ENCODE measurements around the gene CST11.

CST11 gene

GRCh38 chr20:23492292-23492691 lies 39.6 kb upstream of the CST11 start:
- peaks cover 0 to 3% of the 10 kb centered on the region in 2 donors for H3K9me3 ChIP-seq (replicated peaks in 1 of 2; ENCODE audit: control insufficient read depth in 2 of 2, insufficient read depth in 1 of 2, low read depth in 1 of 2, low read length in 2 of 2)
- no peak overlapping the region for H3K23ac ChIP-seq (ENCODE audit: low read depth, low read length, poor library complexity)

GRCh38 chr20:23490817-23491216 lies 38.1 kb upstream of the CST11 start, which contains the start of gene CST8:
Gene CST8, plus strand, starts transcription at chr20:23491117. Its CDS starts 551 bp downstream, at chr20:23491668.
- Histone ChIP-seq H3K23ac (ENCODE audit: low read depth, low read length, poor library complexity) (peak within 1 kb of the TSS; percentile 34), H3K4me1 (ENCODE audit: control insufficient read depth in 2 of 2, insufficient read depth in 1 of 2, low read depth in 1 of 2, low read length in 2 of 2) (peaks cover 0 to 2% of the 10 kb centered on the region in 2 donors), H2AK5ac (ENCODE audit: low read depth, low read length) (peak within 1 kb of the TSS; percentile 3), H4K91ac (ENCODE audit: low read depth, low read length, poor library complexity) (no peak within 1 kb of the TSS), H3K27ac (replicated peaks; ENCODE audit: low read length) (no peak within 1 kb of the TSS), H2BK5ac (ENCODE audit: low read length) (no peak within 1 kb of the TSS), H2BK15ac (ENCODE audit: low read length) (no peak within 1 kb of the TSS), H3K14ac (ENCODE audit: low read length) (no peak within 1 kb of the TSS), H2AFZ (ENCODE audit: low read length) (no peak within 1 kb of the TSS), H3K9me3 (replicated peaks in 1 of 2; ENCODE audit: control insufficient read depth in 2 of 2, insufficient read depth in 1 of 2, low read depth in 1 of 2, low read length in 2 of 2) (peaks cover 0 to 1% of the 10 kb centered on the region in 2 donors), H3K4me2 (ENCODE audit: insufficient read depth, low read length, poor library complexity, severe bottlenecking) (no peak within 1 kb of the TSS), H3K4me3 (ENCODE audit: low read length in 2 of 2) (no peak within 1 kb of the TSS), H3K4ac (ENCODE audit: low read length) (no peak within 1 kb of the TSS), H4K8ac (ENCODE audit: low read depth, low read length) (no peak within 1 kb of the TSS), H3K9ac (ENCODE audit: low read depth, low read length, poor library complexity) (no peak within 1 kb of the TSS), H3K79me1 (ENCODE audit: low read depth, low read length) (no peaks in the 10 kb centered on the region), H3K18ac (ENCODE audit: low read length) (peak within 1 kb of the TSS; percentile 49), H2BK120ac (ENCODE audit: low read depth, low read length) (no peak within 1 kb of the TSS), H3K36me3 (replicated peaks in 1 of 2; ENCODE audit: control insufficient read depth in 2 of 2, insufficient read depth in 2 of 2, low read length in 2 of 2) (no peaks in the 10 kb centered on the region), H2BK12ac (ENCODE audit: low read length) (no peak within 1 kb of the TSS), H3K27me3 (ENCODE audit: control insufficient read depth in 3 of 3, insufficient read depth in 3 of 3, low read depth in 1 of 3, low read length in 3 of 3) (no peaks in the 10 kb centered on the region)
- DNase-seq (ENCODE audit: low spot score): no peak
- no CpG with 5 or more reads among the region's 5 CpGs for WGBS, 2 donors (ENCODE audit: extremely low coverage in 2 of 2, insufficient read length in 2 of 2, insufficient replicate concordance in 1 of 2)

More at GRCh38 chr20:23492292-23492691, 39.6 kb upstream of the CST11 start:
- Histone ChIP-seq H3K4me3 (ENCODE audit: low read length in 2 of 2) (no peak overlapping the region), H3K4me2 (ENCODE audit: insufficient read depth, low read length, poor library complexity, severe bottlenecking) (no peak overlapping the region), H2BK5ac (ENCODE audit: low read length) (no peak overlapping the region), H4K91ac (ENCODE audit: low read depth, low read length, poor library complexity) (no peak overlapping the region), H3K79me1 (ENCODE audit: low read depth, low read length) (no peaks in the 10 kb centered on the region), H2BK15ac (ENCODE audit: low read length) (no peak overlapping the region), H3K27me3 (ENCODE audit: control insufficient read depth in 3 of 3, insufficient read depth in 3 of 3, low read depth in 1 of 3, low read length in 3 of 3) (no peaks in the 10 kb centered on the region), H3K9ac (ENCODE audit: low read depth, low read length, poor library complexity) (no peak overlapping the region), H3K18ac (ENCODE audit: low read length) (no peak overlapping the region), H3K14ac (ENCODE audit: low read length) (no peak overlapping the region), H3K4ac (ENCODE audit: low read length) (no peak overlapping the region), H2AFZ (ENCODE audit: low read length) (no peak overlapping the region), H2BK120ac (ENCODE audit: low read depth, low read length) (no peak overlapping the region), H3K36me3 (replicated peaks in 1 of 2; ENCODE audit: control insufficient read depth in 2 of 2, insufficient read depth in 2 of 2, low read length in 2 of 2) (no peaks in the 10 kb centered on the region), H4K8ac (ENCODE audit: low read depth, low read length) (no peak overlapping the region), H3K27ac (replicated peaks; ENCODE audit: low read length) (no peak overlapping the region), H2AK5ac (ENCODE audit: low read depth, low read length) (no peak overlapping the region), H3K4me1 (ENCODE audit: control insufficient read depth in 2 of 2, insufficient read depth in 1 of 2, low read depth in 1 of 2, low read length in 2 of 2) (peaks cover 0 to 2% of the 10 kb centered on the region in 2 donors), H2BK12ac (ENCODE audit: low read length) (no peak overlapping the region)
- DNase-seq (ENCODE audit: low spot score): no peak

GRCh38 chr20:23488996-23489395 lies 36.3 kb upstream of the CST11 start:
- H2BK15ac ChIP-seq (ENCODE audit: low read length): no peak overlapping the region
- H3K27me3 ChIP-seq (ENCODE audit: control insufficient read depth in 3 of 3, insufficient read depth in 3 of 3, low read depth in 1 of 3, low read length in 3 of 3): no peaks in the 10 kb centered on the region
- H3K23ac ChIP-seq (ENCODE audit: low read depth, low read length, poor library complexity): no peak overlapping the region
- no peak overlapping the region for H2AFZ ChIP-seq (ENCODE audit: low read length)
- no CpG with 5 or more reads among the region's 3 CpGs for WGBS, 2 donors (ENCODE audit: extremely low coverage in 2 of 2, insufficient read length in 2 of 2, insufficient replicate concordance in 1 of 2)
- H2AK5ac ChIP-seq (ENCODE audit: low read depth, low read length): no peak overlapping the region
- H3K36me3 ChIP-seq (replicated peaks in 1 of 2; ENCODE audit: control insufficient read depth in 2 of 2, insufficient read depth in 2 of 2, low read length in 2 of 2): no peaks in the 10 kb centered on the region
- H4K91ac ChIP-seq (ENCODE audit: low read depth, low read length, poor library complexity): no peak overlapping the region
- H4K8ac ChIP-seq (ENCODE audit: low read depth, low read length): no peak overlapping the region
- no peak overlapping the region for H3K18ac ChIP-seq (ENCODE audit: low read length)
- no peak overlapping the region for H2BK12ac ChIP-seq (ENCODE audit: low read length)
- no peak overlapping the region for H3K4me3 ChIP-seq (ENCODE audit: low read length in 2 of 2)
- no peak for DNase-seq (ENCODE audit: low spot score)
- no peaks in the 10 kb centered on the region for H3K79me1 ChIP-seq (ENCODE audit: low read depth, low read length)
- no peak overlapping the region for H3K4ac ChIP-seq (ENCODE audit: low read length)
- H3K27ac ChIP-seq (replicated peaks; ENCODE audit: low read length): no peak overlapping the region
- H2BK5ac ChIP-seq (ENCODE audit: low read length): no peak overlapping the region
- H3K9me3 ChIP-seq (replicated peaks in 1 of 2; ENCODE audit: control insufficient read depth in 2 of 2, insufficient read depth in 1 of 2, low read depth in 1 of 2, low read length in 2 of 2): no peaks in the 10 kb centered on the region
- H2BK120ac ChIP-seq (ENCODE audit: low read depth, low read length): no peak overlapping the region
- no peak overlapping the region for H3K4me2 ChIP-seq (ENCODE audit: insufficient read depth, low read length, poor library complexity, severe bottlenecking)
- no peak overlapping the region for H3K9ac ChIP-seq (ENCODE audit: low read depth, low read length, poor library complexity)
- H3K4me1 ChIP-seq (ENCODE audit: control insufficient read depth in 2 of 2, insufficient read depth in 1 of 2, low read depth in 1 of 2, low read length in 2 of 2): peaks cover 0 to 2% of the 10 kb centered on the region in 2 donors
- H3K14ac ChIP-seq (ENCODE audit: low read length): no peak overlapping the region

- no peak for DNase-seq (ENCODE audit: low spot score)
- Histone ChIP-seq H3K4me3 (ENCODE audit: low read length in 2 of 2) (no peak overlapping the region), H4K91ac (ENCODE audit: low read depth, low read length, poor library complexity) (no peak overlapping the region), H3K27ac (replicated peaks; ENCODE audit: low read length) (no peak overlapping the region), H3K9ac (ENCODE audit: low read depth, low read length, poor library complexity) (no peak overlapping the region), H3K18ac (ENCODE audit: low read length) (no peak overlapping the region), H2BK15ac (ENCODE audit: low read length) (no peak overlapping the region), H3K4me1 (ENCODE audit: control insufficient read depth in 2 of 2, insufficient read depth in 1 of 2, low read depth in 1 of 2, low read length in 2 of 2) (peaks cover 0 to 2% of the 10 kb centered on the region in 2 donors), H3K4ac (ENCODE audit: low read length) (no peak overlapping the region), H3K23ac (ENCODE audit: low read depth, low read length, poor library complexity) (no peak overlapping the region), H2BK12ac (ENCODE audit: low read length) (no peak overlapping the region), H3K4me2 (ENCODE audit: insufficient read depth, low read length, poor library complexity, severe bottlenecking) (no peak overlapping the region), H2BK120ac (ENCODE audit: low read depth, low read length) (no peak overlapping the region), H3K36me3 (replicated peaks in 1 of 2; ENCODE audit: control insufficient read depth in 2 of 2, insufficient read depth in 2 of 2, low read length in 2 of 2) (no peaks in the 10 kb centered on the region), H2AK5ac (ENCODE audit: low read depth, low read length) (no peak overlapping the region), H2AFZ (ENCODE audit: low read length) (no peak overlapping the region), H3K79me1 (ENCODE audit: low read depth, low read length) (no peaks in the 10 kb centered on the region), H3K9me3 (replicated peaks in 1 of 2; ENCODE audit: control insufficient read depth in 2 of 2, insufficient read depth in 1 of 2, low read depth in 1 of 2, low read length in 2 of 2) (no peaks in the 10 kb centered on the region), H2BK5ac (ENCODE audit: low read length) (no peak overlapping the region), H3K14ac (ENCODE audit: low read length) (no peak overlapping the region), H4K8ac (ENCODE audit: low read depth, low read length) (no peak overlapping the region), H3K27me3 (ENCODE audit: control insufficient read depth in 3 of 3, insufficient read depth in 3 of 3, low read depth in 1 of 3, low read length in 3 of 3) (no peaks in the 10 kb centered on the region)
- no CpG with 5 or more reads among the region's 2 CpGs for WGBS, 2 donors (ENCODE audit: extremely low coverage in 2 of 2, insufficient read length in 2 of 2, insufficient replicate concordance in 1 of 2)
Observed at GRCh38 chr20:23488470-23488869, 35.8 kb upstream of the CST11 start.

All from neuronal stem cell (in vitro differentiated cells).